Measurements from ENCODE around the gene RYR3. TPM values are rescaled to one million over a fixed set of nuclear protein-coding genes. Genes with fewer than 3 reads are reported as not detected.
"Not testable (repeated sequence)": the region's sequence is repeated elsewhere in the genome, so short reads cannot be mapped to it uniquely, and the experiment has no call there.

RYR3 gene
- total RNA-seq, 1 donor from 2014 or later = 1.5 TPM

DNA sequence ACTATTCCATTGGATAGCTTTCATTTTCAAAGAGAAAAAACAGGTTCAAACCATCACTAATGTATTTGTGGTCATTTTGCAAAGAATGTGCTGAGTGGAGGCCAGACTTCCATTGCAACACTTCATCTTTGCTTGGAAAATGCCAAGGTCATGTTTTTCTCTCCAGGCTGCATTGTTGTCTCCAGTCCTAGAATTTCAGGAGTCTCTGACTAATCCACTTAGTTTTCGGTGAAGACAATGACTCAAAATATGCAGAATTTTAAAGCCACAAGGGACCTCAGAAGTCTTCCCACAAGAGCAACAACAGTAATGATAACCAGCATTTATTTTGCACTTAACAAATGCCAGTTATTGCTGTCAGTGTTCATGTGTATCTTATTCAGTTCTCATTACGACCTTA is 277.0 kb downstream of the RYR3 start:
- Histone ChIP-seq H3K27me3 (ENCODE audit: insufficient read depth, low read length) (no peaks in the 10 kb centered on the region), H3K36me3 (ENCODE audit: insufficient read depth, low read length) (no peaks in the 10 kb centered on the region), H4K20me1 (ENCODE audit: insufficient read depth, low read length) (no peaks in the 10 kb centered on the region), H3K4me2 (ENCODE audit: low read length) (peak overlapping the region; percentile 41), H3K9ac (ENCODE audit: low read length) (no peak overlapping the region), H3K27ac (ENCODE audit: low read depth, low read length) (peak overlapping the region; percentile 44), H3K9me3 (ENCODE audit: insufficient read depth, low read depth, low read length) (no peaks in the 10 kb centered on the region), H3K79me2 (ENCODE audit: insufficient read depth, low read length) (no peaks in the 10 kb centered on the region), H2AFZ (ENCODE audit: low read depth, low read length) (no peak overlapping the region), H3K4me1 (ENCODE audit: insufficient read depth, low read length) (peaks cover 5% of the 10 kb centered on the region), H3K4me3 (ENCODE audit: insufficient read depth, low read depth, low read length) (no peak overlapping the region)
- DNase-seq (ENCODE audit: low read depth) (peak; percentile 89), FAIRE-seq (peak; percentile 20)
- no peaks in the 10 kb centered on the region for H3K27me3 Mint-ChIP-seq (ENCODE audit: low read depth, unreplicated experiment)
- TF ChIP-seq CTCF (IDR thresholded peaks at IDR 0.05; ENCODE audit: insufficient read depth, low read depth, low read length) (no peak), EZH2 (IDR thresholded peaks at IDR 0.05; ENCODE audit: insufficient read depth, low read length) (no peak)
- H3K36me3 Mint-ChIP-seq (ENCODE audit: low read depth, unreplicated experiment) = peaks cover 2% of the 10 kb centered on the region
- H3K27ac Mint-ChIP-seq (ENCODE audit: unreplicated experiment) = peak overlapping the region; percentile 20
- peaks cover 1% of the 10 kb centered on the region for H3K9me3 Mint-ChIP-seq (ENCODE audit: unreplicated experiment)
- H3K4me3 Mint-ChIP-seq (ENCODE audit: unreplicated experiment) = no peak overlapping the region
- H3K4me1 Mint-ChIP-seq (ENCODE audit: low read depth, unreplicated experiment) = peaks cover 18% of the 10 kb centered on the region

GRCh38 chr15:33592864-33593263 is 282.1 kb downstream of the RYR3 start:
- H3K9me3 Mint-ChIP-seq (ENCODE audit: unreplicated experiment) = no peaks in the 10 kb centered on the region
- no peak for TF ChIP-seq CTCF (IDR thresholded peaks at IDR 0.05; ENCODE audit: insufficient read depth, low read depth, low read length)
- no peak for TF ChIP-seq EZH2 (IDR thresholded peaks at IDR 0.05; ENCODE audit: insufficient read depth, low read length)
- H3K36me3 Mint-ChIP-seq (ENCODE audit: low read depth, unreplicated experiment) = no peaks in the 10 kb centered on the region
- H3K27me3 ChIP-seq (ENCODE audit: insufficient read depth, low read length) = no peaks in the 10 kb centered on the region
- H3K4me1 ChIP-seq (ENCODE audit: insufficient read depth, low read length) = no peaks in the 10 kb centered on the region
- no peaks in the 10 kb centered on the region for H3K79me2 ChIP-seq (ENCODE audit: insufficient read depth, low read length)
- no peak overlapping the region for H3K4me3 Mint-ChIP-seq (ENCODE audit: unreplicated experiment)
- FAIRE-seq = no peak
- H3K9ac ChIP-seq (ENCODE audit: low read length) = no peak overlapping the region
- H3K4me3 ChIP-seq (ENCODE audit: insufficient read depth, low read depth, low read length) = no peak overlapping the region
- DNase-seq (ENCODE audit: low read depth) = no peak
- no peaks in the 10 kb centered on the region for H3K9me3 ChIP-seq (ENCODE audit: insufficient read depth, low read depth, low read length)
- H3K27me3 Mint-ChIP-seq (ENCODE audit: low read depth, unreplicated experiment) = no peaks in the 10 kb centered on the region
- H2AFZ ChIP-seq (ENCODE audit: low read depth, low read length) = no peak overlapping the region
- H3K36me3 ChIP-seq (ENCODE audit: insufficient read depth, low read length) = no peaks in the 10 kb centered on the region
- H3K4me2 ChIP-seq (ENCODE audit: low read length) = no peak overlapping the region
- no peaks in the 10 kb centered on the region for H4K20me1 ChIP-seq (ENCODE audit: insufficient read depth, low read length)
- no peak overlapping the region for H3K27ac Mint-ChIP-seq (ENCODE audit: unreplicated experiment)
- no peak overlapping the region for H3K27ac ChIP-seq (ENCODE audit: low read depth, low read length)
- peaks cover 6% of the 10 kb centered on the region for H3K4me1 Mint-ChIP-seq (ENCODE audit: low read depth, unreplicated experiment)

DNA sequence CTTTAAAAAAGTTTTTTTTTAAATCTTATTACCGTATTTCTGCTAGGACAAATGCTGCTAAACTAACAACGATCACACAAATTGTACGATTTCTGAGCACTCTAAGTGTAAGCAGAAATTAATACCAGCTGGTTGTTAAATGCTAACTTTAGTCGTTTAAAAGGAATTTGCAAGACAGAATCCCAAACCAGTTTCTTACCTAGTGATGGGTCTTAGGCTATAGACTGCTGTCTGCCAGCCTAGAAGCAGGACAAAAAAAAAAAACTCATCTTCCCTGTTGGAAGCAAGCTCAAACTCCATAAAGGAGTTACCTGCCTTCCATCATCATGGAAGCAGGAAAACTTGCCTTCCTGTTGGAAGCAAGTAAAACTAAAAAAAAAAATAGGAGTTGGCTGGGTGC is 287.6 kb downstream of the RYR3 start:
- not testable (repeated sequence) for H3K27ac Mint-ChIP-seq (ENCODE audit: unreplicated experiment); H3K27me3 ChIP-seq (ENCODE audit: insufficient read depth, low read length); H3K4me1 Mint-ChIP-seq (ENCODE audit: low read depth, unreplicated experiment); H3K4me3 Mint-ChIP-seq (ENCODE audit: unreplicated experiment); H3K4me3 ChIP-seq (ENCODE audit: insufficient read depth, low read depth, low read length); H3K4me2 ChIP-seq (ENCODE audit: low read length); H3K27me3 Mint-ChIP-seq (ENCODE audit: low read depth, unreplicated experiment); H3K4me1 ChIP-seq (ENCODE audit: insufficient read depth, low read length); H3K9ac ChIP-seq (ENCODE audit: low read length); H3K36me3 Mint-ChIP-seq (ENCODE audit: low read depth, unreplicated experiment); H3K9me3 Mint-ChIP-seq (ENCODE audit: unreplicated experiment); H2AFZ ChIP-seq (ENCODE audit: low read depth, low read length); H4K20me1 ChIP-seq (ENCODE audit: insufficient read depth, low read length); FAIRE-seq; H3K79me2 ChIP-seq (ENCODE audit: insufficient read depth, low read length); DNase-seq (ENCODE audit: low read depth); H3K27ac ChIP-seq (ENCODE audit: low read depth, low read length); H3K9me3 ChIP-seq (ENCODE audit: insufficient read depth, low read depth, low read length); H3K36me3 ChIP-seq (ENCODE audit: insufficient read depth, low read length)

All from astrocyte (in vitro differentiated cells and primary cell).